ENCODE results near the gene USP31.

USP31 gene

GRCh38 chr16:23052908-23053580, 96.2 kb downstream of the USP31 start:
- DNase-seq, result no peak

DNA sequence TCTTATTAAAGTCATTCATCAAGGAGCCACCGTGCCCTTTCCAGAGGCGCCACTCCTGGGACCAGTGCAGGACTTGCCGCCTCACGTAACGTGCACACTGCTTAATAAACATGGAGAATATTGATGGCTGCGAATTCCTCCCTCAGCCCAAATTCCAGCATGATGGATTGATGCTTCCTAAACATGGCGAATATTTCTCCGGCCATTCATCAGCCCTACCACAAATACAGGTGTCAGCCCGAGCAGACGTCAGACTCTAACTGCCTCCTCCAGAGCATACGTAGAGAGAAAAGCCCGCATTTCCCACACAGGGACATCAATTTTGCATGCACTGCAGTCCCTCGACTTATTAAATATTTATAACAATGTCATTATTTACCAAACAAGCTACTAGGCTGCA, 97.0 kb downstream of the USP31 start:
- no peak for DNase-seq

DNA sequence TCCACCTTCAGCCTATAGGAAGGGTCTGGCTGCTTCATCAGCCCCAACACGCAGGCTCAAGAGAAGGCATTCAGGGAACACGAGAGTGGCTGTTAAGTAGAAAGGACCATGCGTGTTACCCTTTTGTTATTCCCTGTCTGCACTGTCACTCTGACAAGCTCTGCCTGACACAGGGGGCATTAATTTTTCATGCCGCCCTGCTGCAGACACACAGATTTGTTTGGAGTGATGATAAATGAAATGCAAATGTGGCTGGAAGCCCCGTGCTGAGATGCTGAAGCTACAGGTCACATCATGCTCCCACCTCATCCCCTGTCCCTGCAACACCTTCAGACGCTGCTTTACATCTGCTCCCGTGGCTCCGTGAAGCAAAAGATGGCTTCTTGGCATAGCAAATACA, 97.7 kb downstream of the USP31 start:
- no peak for DNase-seq

DNA sequence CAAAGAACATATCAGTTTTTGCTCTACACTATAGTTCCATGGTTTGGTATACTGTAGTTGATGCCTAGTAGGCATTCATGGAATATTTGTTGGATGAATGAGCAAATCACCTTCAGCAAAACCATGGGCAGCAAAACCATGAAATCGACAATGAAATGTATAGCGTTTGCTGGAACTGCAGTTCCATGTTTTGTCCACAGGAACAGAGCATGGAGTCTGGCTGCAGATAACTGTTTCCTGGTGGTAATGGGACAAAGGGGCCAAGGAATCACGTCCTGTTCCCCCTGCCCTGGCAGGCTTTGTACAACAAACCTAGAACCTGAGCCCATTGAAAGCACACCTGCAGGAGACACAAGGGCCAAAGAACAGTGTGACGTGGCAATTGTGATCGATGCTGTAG, 101.1 kb downstream of the USP31 start:
- DNase-seq, result no peak

- no peak for DNase-seq
Measured at GRCh38 chr16:23045025-23045424, 104.2 kb downstream of the USP31 start.

- no peak for DNase-seq
Measured at GRCh38 chr16:23040246-23040645, 109.0 kb downstream of the USP31 start.

GRCh38 chr16:23039118-23039517, 110.1 kb downstream of the USP31 start:
- no peak for DNase-seq

GRCh38 chr16:23035240-23035639, 114.0 kb downstream of the USP31 start:
- no peak for DNase-seq

DNA sequence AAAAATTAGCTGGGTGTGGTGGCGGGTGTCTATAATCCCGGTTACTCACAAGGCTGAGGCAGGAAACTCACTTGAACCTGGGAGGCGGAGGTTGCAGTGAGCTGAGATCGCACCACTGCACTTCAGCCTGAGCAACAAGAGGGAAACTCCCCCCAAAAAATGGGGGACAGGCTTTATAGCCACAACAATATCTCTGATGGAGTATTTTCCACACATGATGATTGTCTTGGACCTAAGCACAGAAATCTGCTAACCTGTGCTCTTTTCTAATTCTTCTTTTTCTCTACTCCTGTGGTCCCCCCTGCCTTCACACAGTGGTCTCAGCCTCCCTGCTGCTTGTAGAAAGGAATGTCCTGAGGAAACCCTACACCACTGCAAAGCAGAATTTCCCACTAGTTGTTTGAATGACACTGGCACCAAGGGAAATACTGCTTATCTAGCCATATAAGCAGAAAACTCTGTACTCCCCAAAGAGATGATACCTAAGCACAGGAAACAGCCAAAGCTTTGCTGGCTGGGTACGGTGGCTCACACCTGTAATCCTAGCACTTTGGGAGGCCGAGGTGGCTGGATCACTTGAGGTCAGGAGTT, 117.6 kb downstream of the USP31 start:
- no peak for DNase-seq

GRCh38 chr16:23029733-23030420, 119.4 kb downstream of the USP31 start:
- DNase-seq, result no peak

DNA sequence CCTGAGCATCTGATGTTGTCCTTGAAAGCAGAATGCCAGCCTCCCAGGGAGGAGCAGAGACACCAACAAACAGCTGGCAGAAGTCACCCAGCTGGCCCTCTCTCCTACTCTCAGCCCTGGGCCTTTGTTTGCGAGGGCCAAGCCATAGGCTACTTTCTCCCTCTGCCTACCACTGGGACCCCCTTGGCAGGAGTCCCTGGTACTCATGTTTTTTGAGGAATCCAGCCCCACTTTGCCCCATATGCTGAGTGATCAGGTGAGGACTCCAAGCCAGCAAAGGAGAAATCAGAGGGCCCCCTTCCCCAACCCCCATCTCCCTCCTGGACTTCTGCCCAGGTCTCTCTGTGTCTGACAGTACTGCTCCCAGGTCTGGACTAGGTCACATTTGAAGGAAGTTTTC, 121.9 kb downstream of the USP31 start:
- no peak for DNase-seq

DNA sequence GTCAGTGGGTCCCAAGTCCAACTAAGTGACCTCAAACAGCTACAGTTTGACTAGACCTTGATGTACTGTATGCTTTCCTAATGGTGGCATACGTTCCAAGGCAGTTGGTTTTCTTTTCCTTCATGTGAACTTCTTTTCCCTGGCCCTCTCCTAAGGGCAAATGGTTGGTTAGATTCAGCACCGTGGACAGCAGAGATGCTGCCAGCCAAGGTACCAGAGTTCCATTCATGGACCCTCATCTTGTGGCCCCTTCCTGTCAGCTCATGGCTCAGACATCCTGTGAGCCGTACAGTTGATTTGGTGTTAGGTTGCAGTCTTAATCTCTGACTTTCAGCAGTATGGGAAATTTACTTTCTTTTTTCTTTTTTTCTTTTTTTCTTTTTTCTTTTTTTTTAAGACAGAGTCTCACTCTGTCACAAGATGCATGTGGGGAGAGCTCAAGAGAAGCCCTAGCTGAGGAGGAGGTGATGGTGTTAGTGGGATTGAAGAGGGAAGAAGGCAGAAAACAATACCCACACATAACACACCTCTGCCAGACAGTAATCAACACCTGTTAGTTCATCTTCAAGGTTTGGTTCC, 122.4 kb downstream of the USP31 start:
- DNase-seq, result no peak

GRCh38 chr16:23025692-23026307, 123.5 kb downstream of the USP31 start:
- DNase-seq, result no peak

- no peak for DNase-seq
Measured at GRCh38 chr16:23024044-23024443, 125.2 kb downstream of the USP31 start.

- DNase-seq, result no peak
Measured at GRCh38 chr16:23020084-23020483, 129.2 kb downstream of the USP31 start.

DNA sequence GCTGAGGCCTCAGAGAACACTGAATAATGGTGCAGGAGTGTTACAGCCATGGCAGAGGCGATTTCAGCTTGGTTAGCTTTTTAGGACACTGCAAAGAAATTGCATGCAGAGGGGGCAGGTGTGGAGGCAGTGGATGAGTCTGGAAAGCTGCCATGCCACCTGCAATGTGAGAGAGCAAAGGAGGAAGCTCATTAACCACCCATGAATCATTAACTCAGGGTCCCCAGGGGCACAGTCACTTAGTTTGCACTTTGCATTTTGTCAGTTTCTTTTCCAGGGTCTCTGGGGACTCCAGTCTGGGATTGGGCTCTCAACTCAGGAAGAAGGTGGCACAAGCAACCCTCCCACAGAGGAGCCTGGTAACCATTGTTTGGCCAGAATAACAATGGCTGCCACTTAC, 132.9 kb downstream of the USP31 start:
- no peak for DNase-seq

DNA sequence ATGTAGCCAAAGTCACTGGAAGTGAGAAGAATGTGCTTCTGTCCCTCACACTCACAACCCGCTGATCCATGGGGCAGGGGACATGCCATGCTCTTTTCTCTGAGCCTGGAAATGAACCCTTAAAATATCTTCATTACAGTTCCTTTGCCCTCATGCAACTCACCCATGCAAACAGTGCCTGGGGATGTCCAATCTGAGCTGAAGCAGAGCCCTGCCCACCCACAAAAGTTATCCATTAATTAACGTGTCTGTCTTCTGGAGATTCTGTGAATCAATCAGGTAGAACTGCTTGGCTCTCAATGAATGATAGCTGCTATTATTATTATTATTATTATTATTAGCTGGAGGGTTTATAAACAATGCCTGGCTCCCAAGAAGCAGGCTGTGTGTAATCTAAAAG, 133.7 kb downstream of the USP31 start:
- no peak for DNase-seq

DNA sequence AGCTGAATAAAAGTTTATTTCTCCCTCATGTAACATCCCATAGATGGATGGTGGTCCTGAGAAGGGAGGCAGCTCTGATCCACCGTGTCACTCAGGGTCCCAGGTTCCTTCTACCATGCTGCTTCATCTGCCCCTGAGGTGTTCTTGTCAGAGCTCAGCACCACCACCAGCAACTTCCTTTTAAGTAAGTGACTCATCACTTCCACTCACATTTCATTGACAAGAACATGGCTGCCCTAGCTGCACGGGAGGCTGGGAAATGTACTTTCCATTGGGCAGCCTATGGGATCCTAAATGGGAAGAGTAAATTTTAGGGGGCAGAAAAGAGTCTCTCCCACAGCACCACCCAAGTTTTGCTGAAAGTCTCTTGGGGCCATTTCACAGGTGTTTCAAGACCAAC, 134.7 kb downstream of the USP31 start:
- no peak for DNase-seq

Data from T1000 (cell line).